Stimulated activated CD4-positive, alpha-beta T cell treated with anti-CD3 and anti-CD28 coated beads, Interleukin-2, amount 100 ng/mL, for 24 hours (primary cell): ENCODE measurements around the gene TXNDC15.
"Not testable (repeated sequence)": the region's sequence is repeated elsewhere in the genome, so short reads cannot be mapped to it uniquely, and the experiment has no call there.

Experiments
- DNase-seq, 2 donors: peaks; one replicate each; pipeline ENCODE4 v3.0.0-alpha.2; 2020

The TXNDC15 gene

GRCh38 chr5:134873987-134874830 is at the start of gene TXNDC15:
Gene TXNDC15 (plus strand): TSS chr5:134874371. CDS start chr5:134874428, 57 bp downstream.
- DNase-seq: peak; percentile 81 to 82

GRCh38 chr5:134824681-134825080 is 49.5 kb upstream of the TXNDC15 start:
- DNase-seq: no peak

GRCh38 chr5:134825212-134825611 is 49.0 kb upstream of the TXNDC15 start:
- DNase-seq: no peak

- DNase-seq: no peak
Measured at GRCh38 chr5:134833340-134834032, 40.7 kb upstream of the TXNDC15 start.

DNA sequence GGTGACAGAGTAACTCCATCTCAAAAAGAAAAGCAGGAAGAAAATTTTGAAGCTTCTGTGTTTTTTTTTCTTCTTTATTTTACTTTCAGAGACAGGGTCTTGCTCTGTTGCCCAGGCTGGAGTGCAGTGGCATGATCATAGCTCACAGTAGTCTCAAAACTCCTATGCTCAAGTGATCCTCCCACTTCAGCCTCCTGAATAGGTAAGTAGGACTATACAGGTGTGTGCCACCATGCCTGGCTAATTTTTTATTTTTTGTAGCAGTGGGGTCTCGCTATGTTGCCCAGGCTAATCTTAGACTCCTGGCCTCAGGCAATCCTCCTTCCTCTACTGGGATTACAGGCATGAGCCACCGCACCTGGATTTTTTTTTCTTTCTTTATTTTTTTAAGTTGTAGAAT is 38.5 kb upstream of the TXNDC15 start:
- no peak for DNase-seq

DNA sequence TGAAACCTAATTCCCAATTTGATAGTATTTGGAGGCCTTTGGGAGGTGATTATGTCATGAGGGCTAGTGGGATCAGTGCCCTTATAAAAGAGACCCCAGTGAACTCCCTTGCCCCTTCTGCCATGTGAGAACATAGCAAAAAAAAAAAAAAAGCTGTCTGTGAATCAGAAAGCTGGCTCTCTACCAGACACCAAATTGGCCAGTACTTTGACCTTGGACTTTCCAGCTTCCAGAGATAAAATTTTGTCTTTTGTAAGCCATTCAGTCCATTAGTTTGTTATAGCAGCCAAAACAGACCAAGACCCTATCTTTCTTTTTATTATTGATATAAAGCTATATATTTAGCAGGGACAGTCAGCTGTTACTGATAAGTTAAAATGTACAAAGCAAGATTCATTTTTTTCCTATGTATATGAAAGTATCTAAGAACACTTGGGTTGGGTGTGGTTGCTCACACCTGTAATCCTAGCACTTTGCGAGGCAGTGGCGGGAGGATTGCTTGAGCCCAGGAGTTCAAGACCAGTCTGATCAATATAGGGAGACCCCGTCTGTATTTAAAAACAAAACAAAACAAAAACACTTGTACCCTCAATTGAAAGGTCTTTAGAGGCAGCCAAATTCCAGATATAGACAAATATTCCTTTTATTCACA is 36.5 kb upstream of the TXNDC15 start:
- DNase-seq: no peak

GRCh38 chr5:134838361-134838760 is 35.8 kb upstream of the TXNDC15 start:
- DNase-seq: not testable (repeated sequence)

GRCh38 chr5:134840811-134841210 is 33.4 kb upstream of the TXNDC15 start:
- DNase-seq: no peak

DNA sequence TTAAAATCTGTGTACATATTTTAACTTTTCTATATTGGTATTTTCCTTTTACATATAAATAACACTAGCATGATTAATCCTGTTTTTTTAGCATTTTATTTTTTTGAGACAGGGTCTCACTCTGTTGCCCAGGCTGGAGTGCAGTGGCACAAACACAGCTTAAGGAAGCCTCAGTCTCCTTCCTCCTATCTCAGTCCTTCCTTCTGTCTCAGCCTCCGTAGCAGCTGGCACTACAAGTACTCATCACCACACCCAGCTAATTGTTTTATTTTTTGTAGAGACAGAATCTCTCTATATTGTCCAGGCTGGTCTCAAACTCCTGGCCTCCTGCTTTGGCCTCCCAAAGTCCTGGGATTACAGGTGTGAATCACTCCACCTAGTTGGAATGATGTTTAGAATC is 29.9 kb upstream of the TXNDC15 start:
- DNase-seq: no peak

DNA sequence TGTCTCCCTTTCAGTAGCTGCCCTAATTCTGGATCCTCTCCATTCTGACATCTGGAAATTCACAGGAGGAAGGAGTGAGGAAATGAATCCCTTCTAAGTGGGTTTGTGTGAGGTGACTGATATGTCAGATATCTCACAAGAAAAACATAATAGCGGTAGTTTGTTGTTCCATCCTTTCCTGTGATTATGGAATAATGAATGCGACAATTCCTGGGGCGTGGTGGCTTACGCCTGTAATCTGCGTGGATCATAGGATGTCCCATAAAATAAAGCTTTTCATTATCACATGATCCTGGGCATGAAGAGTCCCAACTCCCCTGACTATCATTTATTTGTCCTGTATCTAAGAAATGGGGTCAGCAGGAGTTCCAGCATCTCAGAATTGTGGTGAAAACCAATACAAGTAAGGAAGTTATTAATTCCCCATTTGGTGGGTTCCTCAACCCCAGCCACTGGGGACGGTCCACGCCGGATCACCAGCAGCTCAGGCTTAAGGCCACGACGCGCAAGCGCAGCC is 28.8 kb upstream of the TXNDC15 start:
- no peak for DNase-seq

DNA sequence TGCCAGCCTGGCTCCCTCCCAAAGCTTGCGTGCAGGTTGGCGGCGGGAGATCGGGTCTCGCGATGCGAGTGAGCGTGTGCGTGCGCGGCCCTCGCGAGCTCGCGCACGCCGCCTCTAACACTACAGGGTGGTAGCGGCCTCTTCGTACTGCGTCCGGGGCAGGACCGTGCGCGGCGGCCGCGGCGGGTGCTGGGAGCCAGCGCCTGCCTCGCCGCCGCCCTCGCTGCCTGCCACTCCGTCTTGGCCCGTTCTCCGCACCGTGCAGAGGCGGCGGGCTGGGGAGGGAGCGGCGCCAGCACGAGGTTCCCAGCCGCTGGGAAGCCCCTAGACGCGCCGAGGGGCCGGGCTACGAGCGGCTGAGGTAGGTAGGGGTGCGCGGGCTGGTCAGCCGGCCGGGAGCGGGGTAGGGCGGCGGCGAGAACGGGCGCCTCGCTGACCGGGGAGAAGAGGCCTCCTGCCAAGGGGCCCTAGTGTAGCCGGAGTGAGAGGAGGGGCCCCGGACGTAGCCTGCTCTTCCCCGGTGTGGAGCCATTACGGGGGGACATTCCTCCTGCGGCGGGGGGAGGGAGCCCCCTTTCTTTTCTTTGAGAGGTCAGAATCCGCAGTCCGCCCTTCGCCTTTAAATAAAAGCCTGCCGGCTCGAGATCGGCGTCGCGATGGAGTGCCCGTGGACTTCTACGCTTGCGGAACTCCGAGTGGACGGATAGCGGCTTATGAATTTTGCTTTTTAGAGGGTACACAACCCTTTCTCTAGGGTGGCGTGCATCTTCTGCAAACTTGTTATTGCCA is 28.1 kb upstream of the TXNDC15 start, which contains the start of gene C5orf24:
C5orf24 (plus strand) TSS at position 117 of the 789 bp plus-strand sequence. CDS start 8,933 bp downstream, outside the sequence.
- DNase-seq: peak; percentile 89 to 92

GRCh38 chr5:134846641-134846960 is 27.6 kb upstream of the TXNDC15 start:
- peak; percentile 38 for DNase-seq

DNA sequence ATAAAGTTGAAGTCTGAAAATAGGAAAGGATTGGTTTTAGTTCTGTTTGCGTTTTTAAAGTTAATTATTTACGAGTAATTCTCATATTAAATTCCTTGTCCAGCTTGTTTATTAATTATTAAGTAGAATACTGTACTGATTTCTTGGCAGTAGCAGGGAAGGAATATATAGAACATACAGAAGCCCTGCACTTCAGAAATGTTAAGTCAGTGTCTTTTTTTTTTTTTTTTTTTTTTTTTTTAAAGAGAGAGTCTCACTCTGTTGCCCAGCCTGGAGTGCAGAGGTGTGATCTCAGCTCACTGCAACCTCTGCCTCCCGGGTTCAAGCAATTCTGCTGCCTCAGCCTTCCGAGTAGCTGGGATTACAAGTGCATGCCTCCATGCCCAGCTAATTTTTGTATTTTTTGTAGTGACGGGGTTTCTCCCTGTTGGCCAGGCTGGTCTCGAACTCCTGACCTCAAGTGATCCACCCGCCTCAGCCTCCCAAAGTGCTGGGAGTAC is 24.7 kb upstream of the TXNDC15 start:
- DNase-seq: not testable (repeated sequence)

GRCh38 chr5:134851307-134851923 is 22.8 kb upstream of the TXNDC15 start:
- DNase-seq: no peak

GRCh38 chr5:134856465-134856864 is 17.7 kb upstream of the TXNDC15 start:
- not testable (repeated sequence) for DNase-seq

- no peak for DNase-seq
Measured at GRCh38 chr5:134857401-134857800, 16.8 kb upstream of the TXNDC15 start.

DNA sequence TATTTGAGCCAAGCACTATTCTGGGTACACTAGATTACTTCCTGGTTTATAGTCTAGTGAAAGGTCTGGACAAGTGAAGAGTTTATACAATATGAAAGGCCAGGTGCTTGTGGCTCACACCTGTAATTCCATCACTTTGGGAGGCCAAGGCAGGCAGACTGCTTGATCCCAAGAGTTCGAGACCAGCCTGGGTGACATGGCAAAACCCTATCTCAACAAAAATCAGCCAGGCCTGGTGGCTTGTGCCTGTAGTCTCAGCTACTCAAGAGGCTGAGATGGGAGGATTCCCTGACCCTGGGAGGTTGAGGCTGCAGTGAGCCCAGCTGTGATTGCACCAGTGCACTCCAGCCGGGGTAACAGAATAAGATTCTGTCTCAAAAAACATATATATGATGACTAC is 9.5 kb upstream of the TXNDC15 start:
- DNase-seq: no peak

DNA sequence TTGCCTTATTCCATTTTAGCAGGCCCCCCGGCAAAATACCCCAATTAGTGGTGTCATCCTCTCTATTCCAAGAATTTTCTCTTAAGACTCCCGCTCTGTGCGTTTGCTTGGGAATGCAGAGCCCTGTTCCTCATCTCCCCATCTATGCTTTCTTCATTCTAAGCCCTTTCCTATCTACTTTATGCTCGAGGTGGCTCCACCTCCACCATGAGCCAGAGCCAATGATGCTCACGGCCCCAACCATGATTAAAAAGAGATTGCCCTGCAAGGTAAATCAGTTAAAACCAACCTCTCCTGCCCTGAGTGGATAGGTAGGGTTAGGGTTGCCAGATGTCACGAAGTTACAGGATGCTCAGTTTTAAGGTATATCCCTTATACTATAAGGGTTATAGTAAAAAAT is 677 bp upstream of the TXNDC15 start:
- peak; percentile 20 to 22 for DNase-seq

- DNase-seq: peak; percentile 49 to 53
Measured at GRCh38 chr5:134874831-134875655, 872 bp downstream of the TXNDC15 start.

DNA sequence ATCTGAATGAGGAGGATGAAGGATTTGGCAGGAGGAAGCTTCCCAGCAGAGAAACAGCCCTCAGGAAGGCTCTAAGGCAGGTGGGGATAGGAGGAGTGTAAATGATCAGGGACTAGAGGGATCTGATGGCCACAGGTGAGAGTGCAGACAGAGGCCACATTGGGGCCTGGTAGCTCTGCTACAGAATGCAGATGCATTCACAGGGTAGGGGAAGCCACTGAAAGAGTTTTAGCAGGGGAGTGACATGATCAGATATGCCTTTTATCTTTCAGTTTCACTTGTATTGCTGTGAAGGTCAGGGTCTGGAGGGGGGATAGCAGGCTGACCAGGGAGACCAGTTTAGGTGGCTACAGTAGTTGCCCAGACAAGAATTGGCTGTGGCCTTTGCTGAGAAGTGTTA is 3.0 kb downstream of the TXNDC15 start:
- no peak for DNase-seq

DNA sequence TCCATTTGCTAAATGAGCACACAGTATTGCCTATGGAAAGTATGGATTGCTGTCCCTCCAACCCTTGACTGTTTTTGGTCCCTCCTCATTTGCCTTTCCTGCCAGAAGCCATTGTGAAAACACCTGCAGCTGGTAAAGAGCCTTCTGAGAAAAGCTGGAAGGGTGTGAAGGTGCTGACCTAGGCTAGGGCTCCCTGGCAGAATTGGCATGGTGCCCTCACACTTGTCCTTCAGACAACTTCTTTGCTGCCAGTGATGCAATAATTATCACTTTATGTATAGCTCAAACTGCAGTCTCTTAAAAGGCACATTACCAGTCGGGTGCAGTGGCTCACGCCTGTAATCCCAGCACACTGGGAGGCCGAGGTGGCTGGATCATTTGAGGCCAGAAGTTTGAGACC is 4.2 kb downstream of the TXNDC15 start:
- DNase-seq: no peak
